Measurements from ENCODE around the gene ORC3. TPM values are rescaled to one million over a fixed set of nuclear protein-coding genes. Genes with fewer than 3 reads are reported as not detected.

ORC3 gene
- polyA plus RNA-seq (2013): 18.4 TPM

- peak; percentile 89 to 95 (median 94) for DNase-seq
- ChIA-PET CTCF (interaction anchor here (1.5 kb wide), 1 partner anchor 17 kb away, joined by 3 read pairs; no protein-coding TSS in a partner anchor), POLR2A (interaction anchor here (0.6 kb wide), 1 partner anchor 215 kb away, joined by 5 read pairs; no protein-coding TSS in a partner anchor)
- H3K27ac ChIP-seq (ENCODE audit: insufficient read depth in 1 of 2, low read depth in 1 of 2, low read length in 2 of 2, poor library complexity in 1 of 2, severe bottlenecking in 2 of 2): peak within 1 kb of the TSS; percentile 83 to 93
- peaks cover 16 to 25% (median 20%) of the 10 kb centered on the region in 4 experiments for H3K4me1 ChIP-seq (ENCODE audit: control extremely low read depth in 1 of 4, control insufficient read depth in 4 of 4, insufficient read depth in 4 of 4, low read length in 3 of 4)
- no peaks in the 10 kb centered on the region for H3K27me3 ChIP-seq (replicated peaks in 2 of 5; ENCODE audit: control insufficient read depth in 4 of 5, insufficient read depth in 5 of 5, low read length in 4 of 5)
- peaks cover 0 to 11% (median 1%) of the 10 kb centered on the region in 4 experiments for H3K36me3 ChIP-seq (ENCODE audit: control insufficient read depth in 4 of 4, insufficient read depth in 4 of 4, low read length in 3 of 4)
- 0% methylated on average over 40 of the region's 49 CpGs for WGBS (ENCODE audit: insufficient coverage)
- peak within 1 kb of the TSS; percentile 92 to 99 (median 95) for H3K4me3 ChIP-seq (ENCODE audit: control insufficient read depth in 1 of 7, extremely low read depth in 1 of 7, insufficient read depth in 4 of 7, low read depth in 2 of 7, low read length in 6 of 7)
- no peaks in the 10 kb centered on the region for H3K9me3 ChIP-seq (ENCODE audit: control extremely low read depth in 1 of 5, control insufficient read depth in 4 of 5, insufficient read depth in 2 of 5, low read depth in 1 of 5, low read length in 4 of 5)
These were observed at the start of gene ORC3, which contains the start of gene RARS2 for GRCh38 chr6:87589693-87590416. Gene ORC3 (plus strand): TSS chr6:87590135. CDS start chr6:87590169, 34 bp downstream. Gene RARS2 (minus strand): TSS chr6:87589987. CDS start chr6:87589957, 30 bp downstream.

- peaks cover 6 to 13% (median 10%) of the 10 kb centered on the region in 4 experiments for H3K4me1 ChIP-seq (ENCODE audit: control extremely low read depth in 1 of 4, control insufficient read depth in 4 of 4, insufficient read depth in 4 of 4, low read length in 3 of 4)
- CTCF ChIA-PET: no interaction called here
- WGBS (ENCODE audit: insufficient coverage): 100% methylated on average over 3 of the region's 4 CpGs
These were observed 49.4 kb upstream of the ORC3 start for GRCh38 chr6:87540539-87540938.

GRCh38 chr6:87541041-87541440 lies 48.9 kb upstream of the ORC3 start:
- Histone ChIP-seq H3K36me3 (ENCODE audit: control insufficient read depth in 4 of 4, insufficient read depth in 4 of 4, low read length in 3 of 4) (peaks cover 7 to 43% (median 28%) of the 10 kb centered on the region in 4 experiments), H3K4me3 (ENCODE audit: control insufficient read depth in 1 of 7, extremely low read depth in 1 of 7, insufficient read depth in 4 of 7, low read depth in 2 of 7, low read length in 6 of 7) (no peak overlapping the region), H3K27ac (ENCODE audit: insufficient read depth in 1 of 2, low read depth in 1 of 2, low read length in 2 of 2, poor library complexity in 1 of 2, severe bottlenecking in 2 of 2) (no peak overlapping the region), H3K27me3 (replicated peaks in 2 of 5; ENCODE audit: control insufficient read depth in 4 of 5, insufficient read depth in 5 of 5, low read length in 4 of 5) (no peaks in the 10 kb centered on the region), H3K4me1 (ENCODE audit: control extremely low read depth in 1 of 4, control insufficient read depth in 4 of 4, insufficient read depth in 4 of 4, low read length in 3 of 4) (peaks cover 6 to 13% (median 10%) of the 10 kb centered on the region in 4 experiments), H3K9me3 (ENCODE audit: control extremely low read depth in 1 of 5, control insufficient read depth in 4 of 5, insufficient read depth in 2 of 5, low read depth in 1 of 5, low read length in 4 of 5) (peaks cover 4 to 11% (median 6%) of the 10 kb centered on the region in 5 experiments)
- WGBS (ENCODE audit: insufficient coverage): no CpG with 5 or more reads among the region's 1 CpG
- POLR2A ChIA-PET: no interaction called here
- DNase-seq: no peak
- CTCF ChIA-PET: interaction anchor here (1.1 kb wide), 1 partner anchor 20 kb away, joined by 3 read pairs; no protein-coding TSS in a partner anchor

More at GRCh38 chr6:87540539-87540938, 49.4 kb upstream of the ORC3 start:
- no peak overlapping the region for H3K27ac ChIP-seq (ENCODE audit: insufficient read depth in 1 of 2, low read depth in 1 of 2, low read length in 2 of 2, poor library complexity in 1 of 2, severe bottlenecking in 2 of 2)
- peaks cover 7 to 43% (median 27%) of the 10 kb centered on the region in 4 experiments for H3K36me3 ChIP-seq (ENCODE audit: control insufficient read depth in 4 of 4, insufficient read depth in 4 of 4, low read length in 3 of 4)
- H3K4me3 ChIP-seq (ENCODE audit: control insufficient read depth in 1 of 7, extremely low read depth in 1 of 7, insufficient read depth in 4 of 7, low read depth in 2 of 7, low read length in 6 of 7): no peak overlapping the region
- no peaks in the 10 kb centered on the region for H3K27me3 ChIP-seq (replicated peaks in 2 of 5; ENCODE audit: control insufficient read depth in 4 of 5, insufficient read depth in 5 of 5, low read length in 4 of 5)
- no peak for DNase-seq
- peaks cover 4 to 11% (median 6%) of the 10 kb centered on the region in 5 experiments for H3K9me3 ChIP-seq (ENCODE audit: control extremely low read depth in 1 of 5, control insufficient read depth in 4 of 5, insufficient read depth in 2 of 5, low read depth in 1 of 5, low read length in 4 of 5)
- POLR2A ChIA-PET: no interaction called here

- peaks cover 7 to 43% (median 30%) of the 10 kb centered on the region in 4 experiments for H3K36me3 ChIP-seq (ENCODE audit: control insufficient read depth in 4 of 4, insufficient read depth in 4 of 4, low read length in 3 of 4)
- DNase-seq: no peak
These were observed 48.2 kb upstream of the ORC3 start for GRCh38 chr6:87541744-87542143.

DNA sequence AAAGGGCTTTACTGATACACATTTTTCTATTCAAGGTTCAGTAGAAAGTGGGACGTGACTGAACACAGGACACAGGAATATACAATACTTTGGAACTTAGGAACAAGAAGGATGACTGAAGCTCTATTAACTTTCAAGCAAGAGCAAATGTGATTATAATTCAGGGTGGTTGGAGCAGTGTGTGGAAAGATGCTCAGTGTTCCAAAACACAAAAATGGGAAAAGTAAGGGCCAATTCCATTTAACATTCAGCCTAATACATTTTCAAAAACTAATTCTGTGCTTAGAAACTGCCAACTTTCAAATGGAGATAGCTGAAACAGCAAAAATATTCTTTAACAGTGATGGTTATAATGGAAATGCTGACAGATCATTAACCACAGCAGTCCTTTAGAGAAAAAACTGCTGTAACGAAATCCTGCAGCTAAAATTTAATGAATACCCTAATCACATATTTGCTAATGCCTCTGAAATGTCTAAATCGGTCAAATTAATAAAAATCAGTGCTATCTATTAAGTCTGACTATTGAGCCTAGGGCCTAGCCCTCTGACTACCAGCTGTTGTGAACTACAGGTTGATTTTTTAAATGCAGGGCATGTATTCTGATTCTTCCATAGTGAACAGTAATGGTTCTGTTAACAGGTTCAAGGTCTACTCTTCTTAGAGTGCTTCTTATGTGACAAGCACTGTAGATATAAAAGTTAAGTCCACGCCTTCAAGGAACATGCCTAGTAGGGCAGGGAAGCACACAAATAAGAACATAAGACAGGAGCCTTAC lies 46.0 kb upstream of the ORC3 start:
- DNase-seq: no peak
- Histone ChIP-seq H3K27me3 (replicated peaks in 2 of 5; ENCODE audit: control insufficient read depth in 4 of 5, insufficient read depth in 5 of 5, low read length in 4 of 5) (no peaks in the 10 kb centered on the region), H3K4me3 (ENCODE audit: control insufficient read depth in 1 of 7, extremely low read depth in 1 of 7, insufficient read depth in 4 of 7, low read depth in 2 of 7, low read length in 6 of 7) (no peak overlapping the region), H3K36me3 (ENCODE audit: control insufficient read depth in 4 of 4, insufficient read depth in 4 of 4, low read length in 3 of 4) (peaks cover 7 to 55% (median 35%) of the 10 kb centered on the region in 4 experiments), H3K4me1 (ENCODE audit: control extremely low read depth in 1 of 4, control insufficient read depth in 4 of 4, insufficient read depth in 4 of 4, low read length in 3 of 4) (no peaks in the 10 kb centered on the region), H3K9me3 (ENCODE audit: control extremely low read depth in 1 of 5, control insufficient read depth in 4 of 5, insufficient read depth in 2 of 5, low read depth in 1 of 5, low read length in 4 of 5) (peaks cover 4 to 11% (median 6%) of the 10 kb centered on the region in 5 experiments), H3K27ac (ENCODE audit: insufficient read depth in 1 of 2, low read depth in 1 of 2, low read length in 2 of 2, poor library complexity in 1 of 2, severe bottlenecking in 2 of 2) (no peak overlapping the region)
- POLR2A ChIA-PET: no interaction called here
- CTCF ChIA-PET: no interaction called here
- WGBS (ENCODE audit: insufficient coverage): 100% methylated on average over 1 of the region's 4 CpGs

More at GRCh38 chr6:87541744-87542143, 48.2 kb upstream of the ORC3 start:
- H3K27ac ChIP-seq (ENCODE audit: insufficient read depth in 1 of 2, low read depth in 1 of 2, low read length in 2 of 2, poor library complexity in 1 of 2, severe bottlenecking in 2 of 2): no peak overlapping the region
- H3K4me3 ChIP-seq (ENCODE audit: control insufficient read depth in 1 of 7, extremely low read depth in 1 of 7, insufficient read depth in 4 of 7, low read depth in 2 of 7, low read length in 6 of 7): no peak overlapping the region
- 100% methylated on average over 1 of the region's 2 CpGs for WGBS (ENCODE audit: insufficient coverage)
- peaks cover 3 to 12% (median 8%) of the 10 kb centered on the region in 4 experiments for H3K4me1 ChIP-seq (ENCODE audit: control extremely low read depth in 1 of 4, control insufficient read depth in 4 of 4, insufficient read depth in 4 of 4, low read length in 3 of 4)
- peaks cover 4 to 11% (median 6%) of the 10 kb centered on the region in 5 experiments for H3K9me3 ChIP-seq (ENCODE audit: control extremely low read depth in 1 of 5, control insufficient read depth in 4 of 5, insufficient read depth in 2 of 5, low read depth in 1 of 5, low read length in 4 of 5)
- POLR2A ChIA-PET: no interaction called here
- CTCF ChIA-PET: interaction anchor here (1.1 kb wide), 1 partner anchor 19 kb away, joined by 3 read pairs; no protein-coding TSS in a partner anchor
- no peaks in the 10 kb centered on the region for H3K27me3 ChIP-seq (replicated peaks in 2 of 5; ENCODE audit: control insufficient read depth in 4 of 5, insufficient read depth in 5 of 5, low read length in 4 of 5)

- Histone ChIP-seq H3K9me3 (ENCODE audit: control extremely low read depth in 1 of 5, control insufficient read depth in 4 of 5, insufficient read depth in 2 of 5, low read depth in 1 of 5, low read length in 4 of 5) (peaks cover 4 to 10% (median 5%) of the 10 kb centered on the region in 5 experiments), H3K36me3 (ENCODE audit: control insufficient read depth in 4 of 4, insufficient read depth in 4 of 4, low read length in 3 of 4) (peaks cover 5 to 51% (median 33%) of the 10 kb centered on the region in 4 experiments), H3K4me1 (ENCODE audit: control extremely low read depth in 1 of 4, control insufficient read depth in 4 of 4, insufficient read depth in 4 of 4, low read length in 3 of 4) (no peaks in the 10 kb centered on the region), H3K27me3 (replicated peaks in 2 of 5; ENCODE audit: control insufficient read depth in 4 of 5, insufficient read depth in 5 of 5, low read length in 4 of 5) (no peaks in the 10 kb centered on the region), H3K4me3 (ENCODE audit: control insufficient read depth in 1 of 7, extremely low read depth in 1 of 7, insufficient read depth in 4 of 7, low read depth in 2 of 7, low read length in 6 of 7) (no peak overlapping the region), H3K27ac (ENCODE audit: insufficient read depth in 1 of 2, low read depth in 1 of 2, low read length in 2 of 2, poor library complexity in 1 of 2, severe bottlenecking in 2 of 2) (no peak overlapping the region)
- no CpG with 5 or more reads among the region's 1 CpG for WGBS (ENCODE audit: insufficient coverage)
- ChIA-PET POLR2A (no interaction called here), CTCF (no interaction called here)
- DNase-seq: no peak
These were observed 45.5 kb upstream of the ORC3 start for GRCh38 chr6:87544474-87544735.
